HT1080 (cell line): ENCODE measurements around the gene HSFX3. TPM values are rescaled to one million over a fixed set of nuclear protein-coding genes. Genes with fewer than 3 reads are reported as not detected.
"Not testable (repeated sequence)": the region's sequence is repeated elsewhere in the genome, so short reads cannot be mapped to it uniquely, and the experiment has no call there.

Experiments used
- DNase-seq: peaks from one replicate; pipeline ENCODE4 v3.0.0-alpha.2; 2015; ENCODE audit warnings: low read depth
- total RNA-seq: library from RNA; depleted of rRNA; stranded (reverse); fragments of >200 nt; shearing (Covaris generic); gene quantifications from 2 replicates; pipeline ENCODE4 v1.2.3, GENCODE V29; 2014; rRNA removed

Gene HSFX3
- total RNA-seq, 1 experiment from 2014 or later, result not detected

DNA sequence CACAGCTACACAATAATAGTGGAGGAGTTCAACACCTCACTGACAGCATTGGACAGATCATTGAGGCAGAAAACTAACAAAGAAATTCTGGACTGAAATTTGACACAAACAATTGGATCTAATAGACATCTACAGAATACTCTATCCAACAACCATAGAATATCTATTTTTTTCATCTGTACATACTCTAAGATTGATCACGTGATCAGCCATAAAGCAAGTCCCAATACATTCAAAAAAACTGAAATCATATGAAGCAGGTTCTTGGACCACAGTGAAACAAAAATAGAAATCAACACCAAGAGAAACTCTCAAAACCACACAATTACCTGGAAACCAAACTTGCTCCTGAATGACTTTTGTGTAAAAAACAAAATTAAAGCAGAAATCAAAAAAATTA, 32.4 kb downstream of the HSFX3 start:
- DNase-seq, result no peak

DNA sequence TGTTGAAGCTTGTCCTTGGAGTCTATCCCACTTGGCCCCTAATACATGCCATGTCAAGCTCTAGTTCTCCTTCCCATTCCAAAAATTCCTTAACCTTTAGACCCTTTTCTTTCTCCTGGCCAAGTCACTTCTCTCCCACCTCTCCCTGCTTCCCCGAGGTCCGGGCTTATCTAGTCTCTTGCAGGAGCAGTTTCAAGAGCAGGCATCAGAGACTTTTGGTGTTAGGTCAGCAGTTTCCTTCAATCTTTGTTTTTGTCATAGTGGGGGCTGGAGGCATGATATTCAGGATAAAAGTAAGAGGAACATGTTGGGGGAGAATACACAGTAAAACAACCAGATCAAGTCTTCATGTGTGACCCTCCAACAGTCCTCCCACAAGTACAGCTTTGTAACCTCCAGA, 33.1 kb downstream of the HSFX3 start:
- no peak for DNase-seq

DNA sequence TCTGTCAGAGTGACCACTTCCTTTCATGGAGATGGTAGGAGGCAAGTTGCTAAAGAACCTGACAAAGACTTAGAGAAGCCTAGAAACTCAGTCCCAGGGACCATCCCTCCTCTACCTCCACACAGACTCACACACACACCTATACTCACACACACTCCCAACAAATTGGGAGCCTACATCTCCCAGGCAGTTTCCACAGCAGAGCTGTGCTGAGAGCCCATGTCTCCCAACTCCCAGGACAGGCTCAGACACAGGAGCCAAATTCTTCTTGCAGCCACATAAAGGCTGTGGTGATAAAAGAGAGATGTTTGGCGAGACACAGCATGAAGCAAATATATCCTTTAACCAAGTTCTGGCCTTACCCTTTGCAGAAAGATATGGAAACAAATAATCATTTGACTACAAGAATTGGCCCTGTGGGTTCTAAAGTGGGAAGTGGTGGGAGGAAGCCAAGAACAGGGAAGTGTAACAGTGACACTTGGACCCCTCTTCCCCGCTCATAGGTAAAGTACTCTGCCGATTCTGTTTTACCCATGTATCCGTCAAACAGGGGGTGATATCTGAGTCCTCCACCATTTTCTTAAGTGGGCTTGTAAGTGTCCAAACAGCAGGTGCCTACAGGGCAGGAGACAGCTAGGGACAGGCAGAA, 33.6 kb downstream of the HSFX3 start:
- no peak for DNase-seq

DNA sequence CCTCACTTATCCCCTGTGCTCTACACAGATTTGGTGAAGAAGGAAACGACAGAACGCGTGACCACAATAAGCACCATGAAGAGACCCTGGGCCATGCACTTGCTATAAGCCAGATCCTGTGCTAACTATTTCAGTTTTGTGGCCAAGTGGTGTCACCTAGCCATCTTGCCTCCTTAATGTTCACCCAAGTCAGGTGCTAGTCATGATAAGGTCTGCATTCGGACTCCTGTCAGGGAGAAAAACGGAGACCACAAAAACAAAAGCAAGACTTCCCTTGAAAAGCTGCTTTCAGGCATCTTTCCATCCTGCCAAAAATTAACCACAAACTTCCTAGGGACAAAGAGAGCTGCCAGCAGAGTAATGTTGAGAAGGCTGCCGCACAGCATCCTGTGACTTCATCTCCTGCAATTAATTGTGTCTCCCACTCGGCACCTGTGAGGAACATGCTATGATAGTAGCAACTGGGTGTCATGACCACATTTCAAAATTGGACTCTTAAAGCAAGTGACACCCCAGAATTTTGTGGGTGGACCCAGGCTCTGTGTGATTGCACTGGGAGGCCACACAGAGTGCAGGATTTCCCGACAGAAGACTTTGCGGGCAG, 35.8 kb downstream of the HSFX3 start:
- DNase-seq, result peak; percentile 62

DNA sequence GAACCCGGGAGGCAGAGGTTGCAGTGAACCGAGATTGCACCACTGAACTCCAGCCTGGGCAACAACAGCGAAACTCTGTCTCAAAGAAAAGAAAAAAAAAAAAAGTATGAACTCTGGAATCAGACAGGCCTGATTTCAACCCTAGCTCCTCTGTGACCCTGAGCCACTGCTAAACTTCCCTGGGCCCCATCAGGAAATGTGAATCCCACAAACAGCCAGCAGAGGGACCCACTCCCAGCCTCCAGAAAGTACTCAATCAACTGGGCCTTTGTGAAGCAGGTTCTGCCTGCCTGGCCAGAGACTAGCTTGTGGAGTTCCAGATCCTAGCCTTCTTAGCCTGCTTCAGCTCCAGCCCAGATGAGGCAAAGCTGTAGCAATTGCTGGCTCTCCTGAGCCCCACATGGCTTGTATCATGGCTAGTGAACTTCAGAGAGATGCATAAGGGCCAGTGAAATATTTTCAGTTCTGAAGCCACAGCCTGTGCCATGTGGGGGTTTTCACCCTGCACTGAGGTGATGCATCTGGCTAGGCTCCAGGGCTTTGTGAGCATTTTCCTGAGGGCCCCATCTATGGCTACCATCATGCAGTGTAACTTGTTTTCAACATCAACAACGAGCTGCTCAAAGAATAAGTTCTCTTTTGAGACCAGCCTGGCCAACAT, 37.4 kb downstream of the HSFX3 start:
- peak; percentile 65 for DNase-seq

DNA sequence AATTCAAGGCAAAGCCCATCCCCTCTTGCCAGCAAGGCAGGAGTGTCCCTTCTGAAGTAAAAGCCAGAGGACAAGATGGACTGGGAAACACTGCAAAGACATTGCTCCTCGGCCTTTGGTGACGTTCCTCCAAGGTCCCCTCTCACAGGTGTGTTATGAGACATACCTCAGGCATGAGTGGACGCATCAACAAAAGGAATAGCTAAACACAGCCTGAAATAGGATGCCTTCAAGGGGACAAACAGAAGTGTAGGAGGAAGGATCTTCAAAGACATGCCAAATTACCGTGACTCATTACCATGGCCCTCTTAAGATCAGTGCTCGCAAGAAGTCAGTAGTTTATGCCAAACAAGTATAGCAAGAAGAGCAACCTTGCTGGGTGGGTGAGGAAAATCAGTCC, 38.6 kb downstream of the HSFX3 start:
- no peak for DNase-seq

DNA sequence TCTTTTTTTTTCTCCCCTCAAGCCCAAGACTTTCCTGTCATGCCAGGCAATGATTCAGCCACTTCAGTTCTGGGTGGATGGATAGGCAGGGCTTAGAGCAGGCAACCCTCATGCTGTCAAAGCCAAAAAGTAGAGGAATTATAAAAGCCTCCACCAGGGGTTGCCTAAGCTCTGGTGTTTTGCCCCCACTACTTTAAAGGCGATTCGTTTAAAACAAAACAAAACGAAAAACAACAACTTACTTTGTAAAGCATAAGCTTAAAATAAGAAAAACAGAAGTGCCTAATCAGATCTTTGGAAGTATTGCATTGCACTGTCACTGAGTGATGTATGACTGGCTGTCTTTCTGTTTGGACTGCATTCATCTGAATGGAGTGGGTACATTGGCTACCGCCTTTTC, 39.3 kb downstream of the HSFX3 start:
- DNase-seq, result peak; percentile 64

DNA sequence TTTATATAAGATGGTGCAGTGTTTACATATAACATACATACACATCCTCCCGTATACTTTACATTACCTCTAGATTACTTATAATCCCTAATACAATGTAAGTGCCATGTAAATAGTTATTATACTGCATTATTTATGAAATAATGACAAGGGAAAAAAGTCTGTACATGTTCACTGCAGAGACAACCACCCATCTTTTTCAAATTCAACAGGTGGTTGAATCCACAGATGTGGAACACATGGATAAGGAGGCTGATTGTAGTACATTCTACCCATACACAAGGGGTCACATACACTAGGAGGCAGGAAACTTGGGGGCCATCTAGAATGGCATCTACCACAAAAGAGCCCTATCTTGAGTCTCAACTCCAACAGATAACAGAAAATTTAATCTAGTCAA, 41.3 kb downstream of the HSFX3 start:
- no peak for DNase-seq

DNA sequence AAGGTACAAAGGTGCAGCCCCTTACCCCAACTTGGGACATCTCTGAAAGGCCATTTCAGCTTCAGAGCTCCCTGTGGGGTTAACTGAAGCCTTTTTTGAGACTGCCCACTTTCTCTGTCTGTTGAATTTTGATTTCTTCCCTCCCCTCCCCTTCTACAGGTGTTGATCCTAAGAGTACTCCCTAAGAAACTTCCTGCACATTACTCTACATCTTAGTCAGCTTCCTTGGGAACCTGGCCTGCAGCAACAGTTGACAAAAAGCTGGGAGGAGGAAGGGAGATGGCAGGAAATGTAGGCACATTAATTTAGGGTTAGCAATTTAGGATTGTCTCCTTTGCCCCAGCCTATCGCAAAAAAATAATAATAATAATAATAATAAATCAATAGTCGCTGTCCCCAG, 43.4 kb downstream of the HSFX3 start:
- DNase-seq, result peak; percentile 54

DNA sequence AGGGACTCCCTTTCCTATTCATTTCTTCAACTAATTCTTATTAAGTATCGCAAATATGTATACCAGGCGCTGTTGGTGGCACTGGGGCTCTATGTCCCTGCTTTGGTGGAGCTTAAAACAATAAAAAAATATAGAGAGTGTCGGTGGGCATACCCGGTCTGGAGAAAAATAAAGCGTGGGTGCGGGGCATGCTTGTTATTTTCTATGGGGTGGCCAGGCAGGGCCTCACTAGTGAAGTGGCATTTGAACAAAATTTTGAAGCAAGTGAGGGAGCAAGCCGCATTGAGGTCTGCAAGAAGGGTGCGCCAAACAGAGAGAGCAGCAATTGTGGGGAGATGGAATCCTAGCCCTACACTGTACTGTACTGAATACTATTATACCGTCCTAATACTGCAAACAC, 44.1 kb downstream of the HSFX3 start:
- no peak for DNase-seq

DNA sequence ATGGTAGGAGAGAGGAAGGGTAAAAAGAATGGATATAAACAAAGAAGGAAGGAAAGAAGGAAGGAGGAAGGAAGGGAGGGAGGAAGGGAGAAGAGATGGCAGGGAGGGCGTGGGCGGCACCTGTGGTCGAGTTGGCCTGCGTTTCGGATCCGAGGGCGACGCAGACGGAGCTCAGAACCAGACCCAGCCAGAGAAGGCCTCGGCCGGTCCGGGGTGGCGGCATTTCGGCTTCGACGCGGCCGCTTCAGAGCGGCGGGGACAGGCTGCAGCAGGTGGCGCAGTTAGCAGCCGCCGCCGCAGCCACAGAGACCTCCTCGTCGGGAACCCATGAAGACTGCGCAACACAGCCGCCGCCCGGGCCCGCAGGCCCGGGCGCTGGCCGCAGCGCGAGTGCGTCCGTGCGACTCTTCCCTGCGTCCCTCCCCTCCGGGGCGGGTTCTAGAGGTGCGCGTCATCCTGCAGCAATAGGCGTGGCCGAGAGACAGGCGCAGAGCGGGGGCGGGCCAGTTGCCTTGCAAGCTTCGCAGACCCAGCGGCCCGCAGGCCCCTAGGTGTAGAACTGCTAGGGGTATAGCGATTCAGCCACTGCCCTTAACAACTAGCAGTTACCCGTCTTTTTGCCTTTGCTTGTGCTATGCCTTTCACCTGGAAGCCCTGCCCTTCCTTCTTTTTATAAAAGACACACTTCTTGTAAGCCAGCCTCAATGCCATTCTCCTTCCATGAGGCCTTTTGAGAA, 44.6 kb downstream of the HSFX3 start, which contains the start of gene IDS:
IDS (minus strand) TSS at position 392 of the 737 bp plus-strand sequence; CDS start at position 223, 169 bp downstream.
- DNase-seq, result peak; percentile 83

DNA sequence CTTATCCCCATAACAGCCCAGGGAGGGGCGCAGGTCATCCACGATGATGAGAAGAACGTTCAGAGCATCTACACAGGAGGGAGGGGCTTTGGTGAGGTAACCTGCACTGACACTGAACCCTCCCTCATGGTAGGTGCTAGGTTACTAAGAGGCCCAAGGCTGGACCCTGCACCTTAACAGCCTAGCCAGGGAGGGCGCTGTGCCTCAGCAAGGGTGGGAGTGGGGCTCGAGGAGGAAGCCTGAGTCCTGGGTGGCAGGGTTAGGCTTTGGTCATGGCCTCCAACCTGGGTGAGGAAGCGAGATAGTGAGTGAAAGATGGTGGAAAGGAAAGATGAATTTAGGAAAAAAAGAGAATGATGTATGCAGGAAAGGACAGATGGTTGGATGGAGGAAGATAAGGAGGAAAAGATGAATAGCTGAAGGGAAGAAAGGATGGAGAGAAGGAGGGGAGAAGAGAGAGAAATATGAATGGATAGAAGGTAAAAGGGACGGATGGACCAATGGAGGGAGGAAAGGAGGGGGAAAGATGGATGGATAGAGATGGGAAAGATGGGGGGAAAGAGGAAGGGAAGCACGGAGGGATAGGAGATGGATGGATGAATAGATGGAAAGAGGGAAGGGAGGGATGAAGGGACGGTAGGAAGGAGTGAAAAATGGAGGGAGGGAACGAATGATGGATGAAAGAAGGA, 45.4 kb downstream of the HSFX3 start:
- peak; percentile 40 for DNase-seq

DNA sequence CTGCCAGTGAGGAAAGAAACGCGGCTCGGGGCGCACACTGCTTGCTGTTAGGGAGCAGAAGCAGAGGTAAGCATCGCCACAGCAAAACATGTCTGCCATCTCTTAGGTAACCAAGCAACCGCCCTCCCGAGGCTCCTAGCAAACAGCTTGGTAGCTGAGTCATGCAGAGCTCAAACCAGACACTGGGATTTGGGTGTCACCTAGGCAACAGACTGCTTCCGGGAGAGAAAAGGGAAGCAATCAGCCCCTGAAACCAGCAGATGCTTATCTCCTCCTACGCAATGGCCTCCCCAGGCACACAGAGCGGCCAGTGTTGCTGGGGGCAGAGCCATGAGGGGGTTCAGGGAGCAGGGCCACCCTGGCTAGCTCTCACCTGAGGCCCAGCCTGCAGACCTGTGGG, 46.3 kb downstream of the HSFX3 start:
- peak; percentile 77 for DNase-seq

DNA sequence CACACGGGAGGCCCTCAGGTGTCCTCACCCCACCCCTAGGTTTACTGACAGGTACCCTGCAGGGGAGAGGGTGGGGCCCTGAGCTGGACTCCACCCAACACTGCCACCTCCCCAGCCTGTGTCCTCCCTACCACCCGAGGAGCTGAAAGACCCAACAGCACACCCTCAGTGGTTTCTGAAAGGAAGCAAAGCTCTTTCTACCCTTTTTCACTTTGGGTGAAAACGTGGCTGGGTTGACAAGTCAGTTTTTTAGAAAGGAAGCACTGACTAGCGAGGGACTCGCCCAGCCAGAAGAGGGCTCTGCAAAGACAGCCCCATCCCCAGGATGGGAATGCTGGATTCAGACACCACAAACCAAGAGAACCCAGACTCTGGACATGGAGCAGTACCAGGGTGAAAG, 46.8 kb downstream of the HSFX3 start:
- not testable (repeated sequence) for DNase-seq

DNA sequence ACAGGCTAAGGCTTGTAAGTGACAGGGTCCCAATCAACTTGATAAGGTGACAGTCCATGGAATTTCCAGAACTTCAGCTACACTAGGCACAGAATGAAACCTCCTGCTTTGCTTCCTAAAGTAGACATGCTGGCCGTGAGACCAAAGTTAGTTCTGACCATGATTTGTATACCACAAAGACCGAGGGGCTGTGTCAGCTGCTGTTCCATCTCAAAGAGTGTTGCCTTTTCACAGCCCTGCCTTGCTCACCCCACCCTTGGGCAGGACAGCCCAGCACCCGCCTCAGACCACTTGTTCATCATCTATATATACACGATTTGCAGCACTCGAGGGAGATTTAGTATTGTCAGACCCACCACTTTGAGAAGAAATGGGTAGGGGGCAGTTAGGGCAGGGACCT, 50.0 kb downstream of the HSFX3 start:
- DNase-seq, result no peak

DNA sequence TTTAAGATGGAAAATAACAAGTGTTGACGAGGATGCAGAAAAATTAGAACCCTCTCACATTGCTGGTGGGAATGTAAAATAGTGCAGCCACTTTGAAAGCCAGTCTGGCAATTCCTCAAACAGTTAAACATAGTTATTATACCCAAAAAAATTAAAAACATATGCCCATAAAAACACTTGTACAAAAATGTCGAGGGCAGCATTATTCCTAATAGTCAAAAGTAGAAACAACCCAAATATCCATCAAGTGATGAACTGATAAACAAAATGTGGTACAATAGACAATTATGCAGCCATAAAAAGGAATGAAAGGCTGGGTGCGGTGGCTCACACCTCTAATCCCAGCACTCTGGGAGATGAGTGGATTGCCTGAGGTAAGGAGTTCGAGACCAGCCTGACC, 51.0 kb downstream of the HSFX3 start:
- no peak for DNase-seq

Other genes starting within 250 kb of the HSFX3 start
- 53.5 and 88.4 TPM in 2 replicates for gene IDS, start 44.6 kb downstream of the HSFX3 start, total RNA-seq
- gene EOLA1, start 8.9 kb downstream of the HSFX3 start, total RNA-seq, result 11.2 and 12.4 TPM in 2 replicates
- gene MAGEA9B, start 37.5 kb upstream of the HSFX3 start, total RNA-seq, result 0.50 and 0.93 TPM in 2 replicates
- gene HSFX2, start 45.4 kb upstream of the HSFX3 start, total RNA-seq, result not detected in 2 replicates
- 11.3 and 11.6 TPM in 2 replicates for gene TMEM185A, start 81.9 kb upstream of the HSFX3 start, total RNA-seq
- gene MAGEA11, start 162.1 kb upstream of the HSFX3 start, total RNA-seq, result 54.2 and 60.1 TPM in 2 replicates
- gene HSFX1, start 224.1 kb upstream of the HSFX3 start, total RNA-seq, result 0.19 and 0.70 TPM in 2 replicates
- gene MAGEA9, start 232.0 kb upstream of the HSFX3 start, total RNA-seq, result 0.37 TPM in 1 of 2 replicates, not detected in the other